HUES48 (cell line): ENCODE measurements around the gene CR1.

Experiments used
- H3K27ac ChIP-seq: one replicate; pipeline ENCODE4 v1.7.0; 2013; ENCODE audit warnings: low read depth, low read length, inconsistent platforms
- H3K27me3 ChIP-seq: 2 replicates; pipeline ENCODE4 v1.6.1; 2013; ENCODE audit warnings: mild to moderate bottlenecking, low read length; ENCODE audit not compliant: control insufficient read depth, insufficient read depth
- H3K36me3 ChIP-seq: 2 replicates; pipeline ENCODE4 v1.6.1; 2013; ENCODE audit warnings: low read length; ENCODE audit not compliant: control insufficient read depth, insufficient read depth
- H3K4me1 ChIP-seq: 2 replicates; pipeline ENCODE4 v1.6.1; 2013; ENCODE audit warnings: mild to moderate bottlenecking, low read length; ENCODE audit not compliant: control insufficient read depth, insufficient read depth
- H3K4me3 ChIP-seq: 2 replicates; pipeline ENCODE4 v1.5.1; 2013; ENCODE audit warnings: mild to moderate bottlenecking, low read depth, low read length
- H3K9ac ChIP-seq: 2 replicates; pipeline ENCODE4 v1.6.1; 2013; ENCODE audit warnings: mild to moderate bottlenecking, low read depth, low read length, moderate library complexity
- H3K9me3 ChIP-seq: 2 replicates; pipeline ENCODE4 v1.6.1; 2013; ENCODE audit warnings: low read length; ENCODE audit not compliant: control insufficient read depth, insufficient read depth

Gene CR1

GRCh38 chr1:207495801-207496792 is at the start of gene CR1:
Gene CR1, plus strand, starts transcription at chr1:207496157. Its CDS starts 111 bp downstream, at chr1:207496268.
- H3K36me3 ChIP-seq = no peaks in the 10 kb centered on the region
- H3K9me3 ChIP-seq = no peaks in the 10 kb centered on the region
- H3K27me3 ChIP-seq = peaks cover 41% of the 10 kb centered on the region
- peak within 1 kb of the TSS; percentile 43; the same call in 1 of the 2 replicates for H3K9ac ChIP-seq
- H3K4me1 ChIP-seq = peaks cover 4% of the 10 kb centered on the region; the same call in 1 of the 2 replicates
- no peak within 1 kb of the TSS for H3K27ac ChIP-seq
- H3K4me3 ChIP-seq = peak within 1 kb of the TSS; percentile 63

GRCh38 chr1:207453710-207454045 is 42.3 kb upstream of the CR1 start:
- Histone ChIP-seq H3K36me3 (no peaks in the 10 kb centered on the region), H3K4me1 (peaks cover 7% of the 10 kb centered on the region; the same call in 1 of the 2 replicates), H3K4me3 (peak overlapping the region; percentile 69), H3K27ac (no peak overlapping the region), H3K27me3 (peaks cover 53% of the 10 kb centered on the region), H3K9ac (no peak overlapping the region), H3K9me3 (no peaks in the 10 kb centered on the region)

GRCh38 chr1:207454046-207454964 is 41.7 kb upstream of the CR1 start, which contains the start of gene CR2:
Gene CR2, plus strand, starts transcription at chr1:207454328. Its CDS starts 91 bp downstream, at chr1:207454419.
- Histone ChIP-seq H3K36me3 (no peaks in the 10 kb centered on the region), H3K4me1 (peaks cover 7% of the 10 kb centered on the region; the same call in 1 of the 2 replicates), H3K9me3 (no peaks in the 10 kb centered on the region), H3K27me3 (peaks cover 53% of the 10 kb centered on the region), H3K4me3 (peak within 1 kb of the TSS; percentile 69), H3K27ac (no peak within 1 kb of the TSS), H3K9ac (peak within 1 kb of the TSS; percentile 41; the same call in 1 of the 2 replicates)

- Histone ChIP-seq H3K27ac (no peak overlapping the region), H3K9ac (no peak overlapping the region), H3K27me3 (peaks cover 53% of the 10 kb centered on the region), H3K9me3 (no peaks in the 10 kb centered on the region), H3K4me3 (peak overlapping the region; percentile 69), H3K4me1 (peaks cover 7% of the 10 kb centered on the region; the same call in 1 of the 2 replicates), H3K36me3 (no peaks in the 10 kb centered on the region)
These were observed 40.7 kb upstream of the CR1 start for GRCh38 chr1:207455183-207455754.

- H3K4me3 ChIP-seq = no peak overlapping the region
- no peak overlapping the region for H3K9ac ChIP-seq
- no peak overlapping the region for H3K27ac ChIP-seq
- no peaks in the 10 kb centered on the region for H3K9me3 ChIP-seq
- H3K36me3 ChIP-seq = no peaks in the 10 kb centered on the region
- H3K27me3 ChIP-seq = peaks cover 41% of the 10 kb centered on the region
- H3K4me1 ChIP-seq = peaks cover 7% of the 10 kb centered on the region; the same call in 1 of the 2 replicates
These were observed 37.5 kb upstream of the CR1 start for GRCh38 chr1:207458414-207458813.

- no peaks in the 10 kb centered on the region for H3K9me3 ChIP-seq
- peaks cover 35% of the 10 kb centered on the region for H3K27me3 ChIP-seq
- no peak overlapping the region for H3K4me3 ChIP-seq
These were observed 36.9 kb upstream of the CR1 start for GRCh38 chr1:207459008-207459407.

GRCh38 chr1:207461649-207462048 is 34.3 kb upstream of the CR1 start:
- no peaks in the 10 kb centered on the region for H3K4me1 ChIP-seq
- peaks cover 8% of the 10 kb centered on the region for H3K27me3 ChIP-seq
- H3K4me3 ChIP-seq = no peak overlapping the region
- H3K9ac ChIP-seq = no peak overlapping the region
- no peaks in the 10 kb centered on the region for H3K9me3 ChIP-seq
- no peak overlapping the region for H3K27ac ChIP-seq
- no peaks in the 10 kb centered on the region for H3K36me3 ChIP-seq

More at GRCh38 chr1:207459008-207459407, 36.9 kb upstream of the CR1 start:
- H3K27ac ChIP-seq = no peak overlapping the region
- no peak overlapping the region for H3K9ac ChIP-seq
- no peaks in the 10 kb centered on the region for H3K36me3 ChIP-seq
- H3K4me1 ChIP-seq = peaks cover 7% of the 10 kb centered on the region; the same call in 1 of the 2 replicates

- no peak overlapping the region for H3K27ac ChIP-seq
- no peak overlapping the region for H3K4me3 ChIP-seq
- peaks cover under 1% of the 10 kb centered on the region; the same call in 1 of the 2 replicates for H3K27me3 ChIP-seq
- no peaks in the 10 kb centered on the region for H3K4me1 ChIP-seq
- no peak overlapping the region for H3K9ac ChIP-seq
- no peaks in the 10 kb centered on the region for H3K9me3 ChIP-seq
- no peaks in the 10 kb centered on the region for H3K36me3 ChIP-seq
These were observed 33.4 kb upstream of the CR1 start for GRCh38 chr1:207462535-207462934.

GRCh38 chr1:207463021-207463420 is 32.9 kb upstream of the CR1 start:
- no peaks in the 10 kb centered on the region for H3K27me3 ChIP-seq
- H3K36me3 ChIP-seq = no peaks in the 10 kb centered on the region
- H3K4me3 ChIP-seq = no peak overlapping the region
- H3K9me3 ChIP-seq = no peaks in the 10 kb centered on the region
- H3K9ac ChIP-seq = no peak overlapping the region
- no peak overlapping the region for H3K27ac ChIP-seq
- no peaks in the 10 kb centered on the region for H3K4me1 ChIP-seq

GRCh38 chr1:207463571-207463970 is 32.4 kb upstream of the CR1 start:
- no peak overlapping the region for H3K27ac ChIP-seq
- H3K27me3 ChIP-seq = no peaks in the 10 kb centered on the region
- H3K4me1 ChIP-seq = no peaks in the 10 kb centered on the region

More at GRCh38 chr1:207463571-207463970, 32.4 kb upstream of the CR1 start:
- H3K4me3 ChIP-seq = no peak overlapping the region
- no peak overlapping the region for H3K9ac ChIP-seq
- H3K9me3 ChIP-seq = no peaks in the 10 kb centered on the region
- H3K36me3 ChIP-seq = no peaks in the 10 kb centered on the region
